Tibial nerve (tissue), 4 donors: ENCODE data around the gene GRK1. TPM values are rescaled to one million over a fixed set of nuclear protein-coding genes. Genes with fewer than 3 reads are reported as not detected.

ENCODE experiments used
- DNase-seq, 2 donors: peaks; one replicate each; pipeline ENCODE4 v3.0.0-alpha.2; 2019; ENCODE audit warnings: low spot score in 2 of 2
- H3K27ac ChIP-seq, 4 donors: fragments of 200-600 bp; sonication (generic) in 3 of 4; one replicate each; pipeline ENCODE4 v1.5.1; 2017 to 2019; ENCODE audit warnings: mild to moderate bottlenecking in 1 of 4
- H3K27me3 ChIP-seq, 2 donors: fragments of 200-600 bp; sonication (generic) in 1 of 2; one replicate each; pipeline versions ENCODE4 v1.5.1 to v1.6.0; 2017 to 2019
- H3K36me3 ChIP-seq, 3 donors: fragments of 200-600 bp; sonication (generic); one replicate each; pipeline ENCODE4 v1.5.1; 2018 to 2019
- H3K4me1 ChIP-seq, 4 donors: fragments of 200-600 bp; sonication (generic) in 3 of 4; one replicate each; pipeline ENCODE4 v1.5.1; 2017 to 2019
- H3K4me3 ChIP-seq, 4 donors: fragments of 200-600 bp; sonication (generic) in 3 of 4; one replicate each; pipeline ENCODE4 v1.5.1; 2017 to 2019; ENCODE audit warnings: mild to moderate bottlenecking in 1 of 4, moderate library complexity in 1 of 4
- H3K9me3 ChIP-seq, 4 donors: fragments of 200-600 bp; sonication (generic) in 3 of 4; one replicate each; pipeline ENCODE4 v1.5.1; 2017 to 2019
- EP300 ChIP-seq, 2 donors: sonication (generic); formaldehyde crosslinking; IDR thresholded peaks; one replicate each; pipeline ENCODE4 v1.6.1; 2017; ENCODE audit warnings: antibody characterized with exemption in 2 of 2, mild to moderate bottlenecking in 1 of 2
- POLR2A ChIP-seq, 2 donors: fragments of 450-650 bp; IDR thresholded peaks; one replicate each; pipeline ENCODE4 v1.6.1; 2017; ENCODE audit warnings: antibody characterized with exemption in 2 of 2, mild to moderate bottlenecking in 2 of 2, moderate library complexity in 2 of 2
- WGBS, 2 donors: methylation state at CpG; one replicate each; pipeline ENCODE4 v1.1.5; 2018; 5-methylcytosine and 5-hydroxymethylcytosine counted together
- total RNA-seq, 4 donors: library from RNA; depleted of rRNA; stranded (reverse); fragments of >200 nt; gene quantifications; one replicate each; pipeline ENCODE4 v1.1.0, GENCODE V29; 2016
- TF ChIP-seq, protein P1 (sequence below), 5 experiments: fragments of 200-600 bp in 3 of 5; fragments of 450-650 bp in 2 of 5; sonication (generic) in 3 of 5; IDR thresholded peaks; one replicate each; pipeline ENCODE4 v1.5.1; 2016 to 2019; ENCODE audit warnings: antibody characterized with exemption in 5 of 5, mild to moderate bottlenecking in 3 of 5, moderate library complexity in 2 of 5

Gene GRK1
- total RNA-seq, 4 donors from 2014 or later: not detected

DNA sequence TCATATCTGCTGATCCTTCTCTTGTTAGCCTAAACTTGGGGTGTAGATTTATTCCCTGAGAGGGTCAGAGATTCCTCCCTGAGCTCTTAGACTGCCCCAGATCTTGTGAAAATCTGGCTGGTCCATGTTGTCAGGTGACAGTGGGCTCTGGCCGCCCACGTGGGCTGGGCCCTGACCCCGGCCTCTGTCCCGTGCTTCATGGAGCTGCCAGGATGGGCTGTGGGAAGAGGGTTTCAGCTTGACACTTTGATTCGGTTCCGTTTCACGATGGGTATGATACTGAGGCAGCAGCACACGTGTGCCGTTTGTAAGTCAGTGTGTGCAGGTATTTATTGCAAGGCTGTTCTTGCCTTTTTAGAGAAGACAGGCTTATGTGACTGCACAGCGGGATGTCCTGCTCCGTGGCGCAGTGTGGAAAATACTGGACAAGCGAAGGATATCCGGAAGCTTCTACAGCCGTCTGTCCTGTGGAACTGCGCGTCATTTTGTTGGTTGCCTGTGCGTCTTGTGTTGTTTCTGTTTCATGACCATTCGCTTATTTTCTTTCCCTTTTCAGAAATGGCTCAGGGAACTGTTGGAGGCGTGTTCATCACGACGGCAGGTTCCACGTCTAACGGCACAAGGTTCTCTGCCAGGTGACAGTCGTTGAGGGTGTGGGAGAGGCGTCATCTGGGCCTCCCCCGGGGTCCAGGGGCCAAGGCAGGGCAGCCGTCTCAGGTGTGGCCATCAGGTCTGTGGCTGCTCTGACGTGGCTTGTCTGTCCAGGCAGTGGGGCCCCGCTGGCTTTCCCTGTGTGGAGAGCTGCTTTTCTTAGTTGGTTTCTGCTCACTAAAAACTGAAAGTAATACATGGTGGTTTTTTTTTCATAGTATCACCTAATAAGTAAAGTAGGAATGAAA, 29.5 kb upstream of the GRK1 start:
- DNase-seq: no peak
- no peak for TF ChIP-seq EP300 (IDR thresholded peaks at IDR 0.05)
- TF ChIP-seq, protein P1, sequence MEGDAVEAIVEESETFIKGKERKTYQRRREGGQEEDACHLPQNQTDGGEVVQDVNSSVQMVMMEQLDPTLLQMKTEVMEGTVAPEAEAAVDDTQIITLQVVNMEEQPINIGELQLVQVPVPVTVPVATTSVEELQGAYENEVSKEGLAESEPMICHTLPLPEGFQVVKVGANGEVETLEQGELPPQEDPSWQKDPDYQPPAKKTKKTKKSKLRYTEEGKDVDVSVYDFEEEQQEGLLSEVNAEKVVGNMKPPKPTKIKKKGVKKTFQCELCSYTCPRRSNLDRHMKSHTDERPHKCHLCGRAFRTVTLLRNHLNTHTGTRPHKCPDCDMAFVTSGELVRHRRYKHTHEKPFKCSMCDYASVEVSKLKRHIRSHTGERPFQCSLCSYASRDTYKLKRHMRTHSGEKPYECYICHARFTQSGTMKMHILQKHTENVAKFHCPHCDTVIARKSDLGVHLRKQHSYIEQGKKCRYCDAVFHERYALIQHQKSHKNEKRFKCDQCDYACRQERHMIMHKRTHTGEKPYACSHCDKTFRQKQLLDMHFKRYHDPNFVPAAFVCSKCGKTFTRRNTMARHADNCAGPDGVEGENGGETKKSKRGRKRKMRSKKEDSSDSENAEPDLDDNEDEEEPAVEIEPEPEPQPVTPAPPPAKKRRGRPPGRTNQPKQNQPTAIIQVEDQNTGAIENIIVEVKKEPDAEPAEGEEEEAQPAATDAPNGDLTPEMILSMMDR (IDR thresholded peaks at IDR 0.05): no peak
- TF ChIP-seq POLR2A (IDR thresholded peaks at IDR 0.05): no peak
- Histone ChIP-seq H3K9me3 (no peaks in the 10 kb centered on the region), H3K4me1 (no peaks in the 10 kb centered on the region), H3K27ac (no peak overlapping the region), H3K27me3 (no peaks in the 10 kb centered on the region), H3K36me3 (peaks cover 0 to 91% (median 17%) of the 10 kb centered on the region in 3 donors), H3K4me3 (no peak overlapping the region)
- 92 to 96% methylated on average over 30 of the region's 30 CpGs for WGBS, 2 donors

GRCh38 chr13:113638173-113638746, 28.8 kb upstream of the GRK1 start:
- Histone ChIP-seq H3K27ac (no peak overlapping the region), H3K27me3 (no peaks in the 10 kb centered on the region), H3K4me1 (no peaks in the 10 kb centered on the region), H3K9me3 (no peaks in the 10 kb centered on the region), H3K36me3 (peaks cover 0 to 83% (median 17%) of the 10 kb centered on the region in 3 donors), H3K4me3 (no peak overlapping the region)
- peak in 1 of 2 donors; percentile 10 for DNase-seq
- TF ChIP-seq, protein P1 (IDR thresholded peaks at IDR 0.05): no peak
- TF ChIP-seq EP300 (IDR thresholded peaks at IDR 0.05): no peak
- no peak for TF ChIP-seq POLR2A (IDR thresholded peaks at IDR 0.05)
- WGBS, 2 donors: 96 to 97% methylated on average over 37 of the region's 37 CpGs

DNA sequence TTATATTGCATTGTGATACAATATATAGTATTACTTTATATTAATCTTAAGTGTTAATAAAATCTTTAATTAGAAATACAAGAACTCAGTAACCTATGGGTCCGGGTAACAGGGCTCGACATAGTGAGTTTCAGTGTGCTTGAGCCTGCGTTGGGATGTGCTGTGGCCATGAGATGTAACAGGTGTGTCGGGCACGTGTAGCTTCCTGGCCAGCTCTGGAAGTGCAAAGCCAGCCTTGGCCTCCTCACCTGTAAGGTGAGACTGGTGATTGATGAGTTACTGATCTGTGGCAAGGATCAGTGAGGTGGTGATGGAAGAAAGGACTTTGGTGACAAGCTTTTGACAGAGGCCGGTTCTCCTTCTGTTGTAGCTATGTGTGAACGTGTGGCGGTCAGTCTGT, 28.2 kb upstream of the GRK1 start:
- Histone ChIP-seq H3K9me3 (no peaks in the 10 kb centered on the region), H3K27me3 (no peaks in the 10 kb centered on the region), H3K4me3 (no peak overlapping the region), H3K27ac (no peak overlapping the region), H3K36me3 (peaks cover 0 to 78% (median 17%) of the 10 kb centered on the region in 3 donors), H3K4me1 (no peaks in the 10 kb centered on the region)
- TF ChIP-seq POLR2A (IDR thresholded peaks at IDR 0.05) (no peak), EP300 (IDR thresholded peaks at IDR 0.05) (no peak)
- TF ChIP-seq, protein P1 (IDR thresholded peaks at IDR 0.05): no peak
- peak in 1 of 2 donors; percentile 2 for DNase-seq
- 94 to 96% methylated on average over 8 of the region's 8 CpGs for WGBS, 2 donors

GRCh38 chr13:113639616-113640262, 27.3 kb upstream of the GRK1 start:
- no peaks in the 10 kb centered on the region for H3K9me3 ChIP-seq
- H3K4me1 ChIP-seq: no peaks in the 10 kb centered on the region
- H3K36me3 ChIP-seq: peaks cover 0 to 68% (median 13%) of the 10 kb centered on the region in 3 donors
- H3K27ac ChIP-seq: no peak overlapping the region
- 93% methylated on average over 27 of the region's 27 CpGs for WGBS, 2 donors
- peak in 1 of 2 donors; percentile 5 for DNase-seq
- H3K27me3 ChIP-seq: no peaks in the 10 kb centered on the region
- H3K4me3 ChIP-seq: no peak overlapping the region
- TF ChIP-seq, protein P1 (IDR thresholded peaks at IDR 0.05): no peak
- TF ChIP-seq POLR2A (IDR thresholded peaks at IDR 0.05): no peak
- TF ChIP-seq EP300 (IDR thresholded peaks at IDR 0.05): no peak
